Natural killer cell (primary cell): ENCODE results near the gene APH1B. TPM values are rescaled to one million over a fixed set of nuclear protein-coding genes. Genes with fewer than 3 reads are reported as not detected.

Experiments used
- ATAC-seq, 3 donors: fragments of 150-1000 bp in 2 of 3; fragments of 200-7000 bp in 1 of 3; cut with Tn5 transposase; 1 replicate in 1 of 3; 2 replicates in 2 of 3; pipeline ENCODE4 v1.10.0; 2021; ENCODE audit warnings: mild to moderate bottlenecking in 2 of 3, moderate library complexity in 2 of 3
- DNase-seq, 2 donors: peaks; one replicate each; pipeline versions ENCODE4 v3.0.0 to v3.0.0-alpha.2; 2013 to 2021; ENCODE audit warnings: mixed read lengths in 1 of 2
- H3K27ac ChIP-seq: one replicate; pipeline ENCODE4 v1.5.1; 2013; ENCODE audit warnings: mild to moderate bottlenecking, low read length
- H3K27me3 ChIP-seq: one replicate; pipeline ENCODE4 v1.6.1; 2013; ENCODE audit warnings: low read length; ENCODE audit not compliant: control insufficient read depth, insufficient read depth
- H3K36me3 ChIP-seq: one replicate; pipeline ENCODE4 v1.6.1; 2013; ENCODE audit warnings: low read length; ENCODE audit not compliant: control insufficient read depth, insufficient read depth
- H3K4me1 ChIP-seq: one replicate; pipeline ENCODE4 v1.6.1; 2013; ENCODE audit warnings: low read length; ENCODE audit not compliant: control insufficient read depth, insufficient read depth
- H3K4me3 ChIP-seq: one replicate; pipeline ENCODE4 v1.5.1; 2013; ENCODE audit warnings: low read length
- H3K9me3 ChIP-seq: one replicate; pipeline ENCODE4 v1.6.1; 2013; ENCODE audit warnings: low read length; ENCODE audit not compliant: control insufficient read depth, insufficient read depth
- H3K27ac Mint-ChIP-seq, 2 donors: one replicate each; pipeline ENCODE4 v1.8.0; 2022; ENCODE audit warnings: mild to moderate bottlenecking in 2 of 2, mixed read lengths in 2 of 2, moderate library complexity in 1 of 2
- H3K27me3 Mint-ChIP-seq, 2 donors: one replicate each; pipeline ENCODE4 v1.8.0; 2022; ENCODE audit warnings: low read depth in 2 of 2, mixed read lengths in 2 of 2
- H3K36me3 Mint-ChIP-seq: one replicate; pipeline ENCODE4 v1.8.0; 2022; ENCODE audit warnings: mixed read lengths
- H3K4me1 Mint-ChIP-seq, 2 donors: one replicate each; pipeline ENCODE4 v1.8.0; 2022; ENCODE audit warnings: mixed read lengths in 2 of 2
- H3K4me3 Mint-ChIP-seq: one replicate; pipeline ENCODE4 v1.8.0; 2022; ENCODE audit warnings: mild to moderate bottlenecking, moderate library complexity, mixed read lengths
- H3K9me3 Mint-ChIP-seq, 2 donors: one replicate each; pipeline ENCODE4 v1.8.0; 2022; ENCODE audit warnings: mixed read lengths in 2 of 2
- CTCF ChIP-seq: fragments of 200-600 bp; IDR thresholded peaks from one replicate; pipeline ENCODE4 v1.8.0; 2022; ENCODE audit warnings: antibody characterized with exemption
- WGBS: methylation state at CpG from one replicate; pipeline ENCODE4 v1.1.7; 2013; ENCODE audit warnings: missing lambda C conversion rate; ENCODE audit not compliant: insufficient coverage; 5-methylcytosine and 5-hydroxymethylcytosine counted together
- intact Hi-C: fragments of 100-400 bp; cut with micrococcal nuclease; formaldehyde crosslinking; loops from one replicate; pipeline ENCODE4 v1.14.2; 2022
- total RNA-seq, 4 donors: library from RNA; stranded (reverse); fragments of 120-200 nt in 1 of 4; gene quantifications; one replicate each; pipeline versions ENCODE4 v1.2.3 to v1.2.4, GENCODE V29; 2013 to 2022

APH1B gene
- total RNA-seq, 3 donors from 2014 or later (not counting 1 experiment from before 2014, with no cell fraction given), result 8.6 to 12.4 (median 9.9) TPM

- H3K4me1 Mint-ChIP-seq, result peaks cover 11 to 14% of the 10 kb centered on the region in 2 donors
- no peak overlapping the region for H3K4me3 Mint-ChIP-seq
- no peaks in the 10 kb centered on the region for H3K9me3 Mint-ChIP-seq
- ATAC-seq (no peak), DNase-seq (no peak)
- no peak overlapping the region for H3K27ac Mint-ChIP-seq
- H3K4me3 ChIP-seq, result no peak overlapping the region
- H3K9me3 ChIP-seq, result no peaks in the 10 kb centered on the region
- H3K36me3 Mint-ChIP-seq, result no peaks in the 10 kb centered on the region
- no peaks in the 10 kb centered on the region for H3K27me3 ChIP-seq
- no peak for TF ChIP-seq CTCF
- no peaks in the 10 kb centered on the region for H3K36me3 ChIP-seq
- 100% methylated on average over 2 of the region's 3 CpGs for WGBS
- H3K27me3 Mint-ChIP-seq, result no peaks in the 10 kb centered on the region
- no peak overlapping the region for H3K27ac ChIP-seq
- H3K4me1 ChIP-seq, result peaks cover 9% of the 10 kb centered on the region
- intact Hi-C loops, result no loop called here
Measured at GRCh38 chr15:63294359-63294758, 17.0 kb downstream of the APH1B start.

- ATAC-seq (no peak), DNase-seq (no peak)
- Histone ChIP-seq H3K27me3 (no peaks in the 10 kb centered on the region), H3K9me3 (no peaks in the 10 kb centered on the region), H3K4me1 (peaks cover 9% of the 10 kb centered on the region), H3K36me3 (no peaks in the 10 kb centered on the region), H3K4me3 (no peak overlapping the region), H3K27ac (no peak overlapping the region)
- no peak overlapping the region for H3K4me3 Mint-ChIP-seq
- H3K27ac Mint-ChIP-seq, result peak overlapping the region in 1 of 2 donors; percentile 9
- H3K36me3 Mint-ChIP-seq, result no peaks in the 10 kb centered on the region
- intact Hi-C loops, result no loop called here
- peaks cover 11 to 14% of the 10 kb centered on the region in 2 donors for H3K4me1 Mint-ChIP-seq
- no peaks in the 10 kb centered on the region for H3K27me3 Mint-ChIP-seq
- H3K9me3 Mint-ChIP-seq, result no peaks in the 10 kb centered on the region
- TF ChIP-seq CTCF, result no peak
Measured at GRCh38 chr15:63295341-63295740, 17.9 kb downstream of the APH1B start.

GRCh38 chr15:63296195-63296594 is 18.8 kb downstream of the APH1B start:
- 57% methylated on average over 6 of the region's 6 CpGs for WGBS
- H3K36me3 ChIP-seq, result no peaks in the 10 kb centered on the region
- Mint-ChIP-seq H3K36me3 (no peaks in the 10 kb centered on the region), H3K27ac (no peak overlapping the region), H3K27me3 (no peaks in the 10 kb centered on the region), H3K4me1 (peaks cover 11 to 14% of the 10 kb centered on the region in 2 donors), H3K9me3 (no peaks in the 10 kb centered on the region), H3K4me3 (no peak overlapping the region)
- no peaks in the 10 kb centered on the region for H3K9me3 ChIP-seq
- peaks cover 9% of the 10 kb centered on the region for H3K4me1 ChIP-seq
- DNase-seq (peak in 1 of 2 donors; percentile 13), ATAC-seq (peak in 2 of 3 donors; percentile 36 to 60)
- TF ChIP-seq CTCF, result no peak
- intact Hi-C loops, result no loop called here
- H3K4me3 ChIP-seq, result no peak overlapping the region
- H3K27me3 ChIP-seq, result no peaks in the 10 kb centered on the region
- H3K27ac ChIP-seq, result no peak overlapping the region

GRCh38 chr15:63299943-63300575 is 22.7 kb downstream of the APH1B start:
- H3K27ac Mint-ChIP-seq, result no peak overlapping the region
- no peak for ATAC-seq

More at GRCh38 chr15:63299943-63300575, 22.7 kb downstream of the APH1B start:
- Histone ChIP-seq H3K36me3 (peaks cover 5% of the 10 kb centered on the region), H3K4me3 (no peak overlapping the region), H3K27ac (no peak overlapping the region), H3K27me3 (no peaks in the 10 kb centered on the region), H3K9me3 (no peaks in the 10 kb centered on the region), H3K4me1 (peaks cover 9% of the 10 kb centered on the region)
- WGBS, result 89% methylated on average over 7 of the region's 7 CpGs
- H3K9me3 Mint-ChIP-seq, result no peaks in the 10 kb centered on the region
- H3K4me3 Mint-ChIP-seq, result no peak overlapping the region
- no peak for TF ChIP-seq CTCF
- intact Hi-C loops, result no loop called here
- peaks cover 11 to 13% of the 10 kb centered on the region in 2 donors for H3K4me1 Mint-ChIP-seq
- no peaks in the 10 kb centered on the region for H3K36me3 Mint-ChIP-seq
- DNase-seq, result no peak
- no peaks in the 10 kb centered on the region for H3K27me3 Mint-ChIP-seq
